ENCODE data around the gene IAPP. TPM values are rescaled to one million over a fixed set of nuclear protein-coding genes. Genes with fewer than 3 reads are reported as not detected.

IAPP gene
- not detected for total RNA-seq
- under 1 TPM in 1 of 3 donors, not detected in 2; 0.20 TPM for polyA plus RNA-seq
- long read RNA-seq, donor 1 = 0 reads
- long read RNA-seq, donor 2 = 0 reads
- long read RNA-seq, donor 3 = 0 reads
- long read RNA-seq, donor 4 = 0 reads
- long read RNA-seq, donor 5 = 0 reads
- long read RNA-seq, donor 6 = 0 reads
- long read RNA-seq, donor 7 = 0 reads
- long read RNA-seq, donor 8 = 0 reads
- long read RNA-seq, donor 9 = 0 reads
- long read RNA-seq, donor 10 = 0 reads

- DNase-seq = no peak
- WGBS, 4 donors = 65 to 72% (median 69%) methylated on average over 2 of the region's 2 CpGs
These were observed at the start of gene IAPP for GRCh38 chr12:21372602-21373001. IAPP (plus strand) TSS chr12:21372902; CDS start chr12:21373352, 450 bp downstream.

GRCh38 chr12:21323736-21324135 is 49.0 kb upstream of the IAPP start:
- WGBS, 4 donors = 32 to 37% (median 33%) methylated on average over 2 of the region's 2 CpGs
- intact Hi-C loops (cut with DNase I) = no loop called here

More at GRCh38 chr12:21372602-21373001, at the start of gene IAPP:
- H3K36me3 ChIP-seq (replicated peaks in 1 of 2) = no peaks in the 10 kb centered on the region
- intact Hi-C loops (cut with DNase I) = no loop called here
- no peak within 1 kb of the TSS for H3K27ac ChIP-seq
- H3K4me1 ChIP-seq (replicated peaks in 1 of 2) = no peaks in the 10 kb centered on the region
- no peaks in the 10 kb centered on the region for H3K27me3 ChIP-seq
- H3K4me3 ChIP-seq = no peak within 1 kb of the TSS
- TF ChIP-seq CTCF (IDR thresholded peaks at IDR 0.05) (no peak), POLR2A (IDR thresholded peaks at IDR 0.05) (no peak)
- H3K9me3 ChIP-seq (replicated peaks in 1 of 3) = no peaks in the 10 kb centered on the region

GRCh38 chr12:21324551-21324950 is 48.2 kb upstream of the IAPP start:
- H3K27me3 ChIP-seq = no peaks in the 10 kb centered on the region
- H3K4me1 ChIP-seq (replicated peaks in 1 of 2) = no peaks in the 10 kb centered on the region
- no peak overlapping the region for H3K4me3 ChIP-seq
- 14 to 22% (median 18%) methylated on average over 1 of the region's 1 CpG for WGBS, 4 donors
- no peak for DNase-seq
- intact Hi-C loops (cut with DNase I) = no loop called here
- peaks cover 0 to 4% (median 0%) of the 10 kb centered on the region in 3 donors for H3K9me3 ChIP-seq (replicated peaks in 1 of 3)
- no peak for TF ChIP-seq POLR2A (IDR thresholded peaks at IDR 0.05)
- no peak for TF ChIP-seq CTCF (IDR thresholded peaks at IDR 0.05)
- no peaks in the 10 kb centered on the region for H3K36me3 ChIP-seq (replicated peaks in 1 of 2)
- no peak overlapping the region for H3K27ac ChIP-seq

More at GRCh38 chr12:21323736-21324135, 49.0 kb upstream of the IAPP start:
- no peaks in the 10 kb centered on the region for H3K4me1 ChIP-seq (replicated peaks in 1 of 2)
- H3K27me3 ChIP-seq = no peaks in the 10 kb centered on the region
- H3K4me3 ChIP-seq = no peak overlapping the region
- DNase-seq = no peak
- H3K9me3 ChIP-seq (replicated peaks in 1 of 3) = peaks cover 0 to 4% (median 0%) of the 10 kb centered on the region in 3 donors
- no peaks in the 10 kb centered on the region for H3K36me3 ChIP-seq (replicated peaks in 1 of 2)
- no peak overlapping the region for H3K27ac ChIP-seq
- TF ChIP-seq POLR2A (IDR thresholded peaks at IDR 0.05) (no peak), CTCF (IDR thresholded peaks at IDR 0.05) (no peak)

- H3K4me3 ChIP-seq = no peak overlapping the region
- H3K4me1 ChIP-seq (replicated peaks in 1 of 2) = no peaks in the 10 kb centered on the region
- no peak for DNase-seq
- no peaks in the 10 kb centered on the region for H3K36me3 ChIP-seq (replicated peaks in 1 of 2)
- no peaks in the 10 kb centered on the region for H3K27me3 ChIP-seq
- TF ChIP-seq POLR2A (IDR thresholded peaks at IDR 0.05) (no peak), CTCF (IDR thresholded peaks at IDR 0.05) (no peak)
- intact Hi-C loops (cut with DNase I) = loop anchor here in 1 of 2 donors (5.0 kb wide), 1 partner anchor 209 kb away; no protein-coding TSS in a partner anchor
- H3K9me3 ChIP-seq (replicated peaks in 1 of 3) = peaks cover 0 to 4% (median 0%) of the 10 kb centered on the region in 3 donors
- no peak overlapping the region for H3K27ac ChIP-seq
These were observed 44.1 kb upstream of the IAPP start for GRCh38 chr12:21328578-21328977.

Measured in adrenal gland (tissue), 19 donors.